ENCODE results near the gene SAV1. TPM values are rescaled to one million over a fixed set of nuclear protein-coding genes. Genes with fewer than 3 reads are reported as not detected.

SAV1 gene
- total and polyA plus RNA-seq, 10 of the 15 experiments (the other 5 are each of a cell fraction or from before 2014, with no cell fraction given) = 10.1 to 29.1 (median 20.4) TPM

GRCh38 chr14:50714450-50715073 lies 46.5 kb upstream of the SAV1 start:
- TF ChIP-seq CTCF (IDR thresholded peaks at IDR 0.05 in 2 of 3, conservative IDR thresholded peaks at IDR 0.05 in 1 of 3; ENCODE audit: control insufficient read depth in 2 of 3, extremely low read depth in 1 of 3, insufficient read depth in 1 of 3, low read depth in 3 of 3, low read length in 3 of 3) (peak; percentile 50 to 54 (median 52); a peak in 5 of 6 replicates), RFX5 (IDR thresholded peaks at IDR 0.05; ENCODE audit: low read depth, low read length) (no peak), RAD21 (IDR thresholded peaks at IDR 0.05; ENCODE audit: insufficient read depth, low read depth, low read length) (peak; percentile 64), USF1 (IDR thresholded peaks at IDR 0.05; ENCODE audit: borderline replicate concordance, extremely low read length, insufficient read depth, low read depth, low read length) (no peak), SMC3 (IDR thresholded peaks at IDR 0.05; ENCODE audit: borderline replicate concordance, low read length) (peak; percentile 66)
- CTCF ChIA-PET = interaction anchor here (0.6 to 2.6 kb wide), 53 partner anchors 9 to 317 kb away, joined by 3 to 57 read pairs (median 4); partner anchors contain the start of gene SAV1
- H3K9me3 ChIP-seq (replicated peaks; ENCODE audit: control insufficient read depth, insufficient read depth, low read length) = no peaks in the 10 kb centered on the region
- H4K20me1 ChIP-seq (ENCODE audit: control insufficient read depth, insufficient read depth) = no peaks in the 10 kb centered on the region
- no peak overlapping the region for H2AFZ ChIP-seq (ENCODE audit: control insufficient read depth, low read depth, low read length)
- intact Hi-C loops (cut with micrococcal nuclease; ENCODE audit: unreplicated experiment) (loop anchor here (1.0 to 5.0 kb wide), 4 partner anchors 47 to 172 kb away; partner anchors contain the start of gene SAV1), in situ Hi-C loops (cut with MboI) (no loop called here)
- no peaks in the 10 kb centered on the region for H3K27me3 ChIP-seq (replicated peaks in 1 of 2; ENCODE audit: control insufficient read depth in 2 of 2, insufficient read depth in 2 of 2, low read length in 1 of 2)
- POLR2A ChIA-PET = interaction anchor here (0.9 kb wide), 1 partner anchor 114 kb away, joined by 3 read pairs; no protein-coding TSS in a partner anchor
- no peaks in the 10 kb centered on the region for H3K79me2 ChIP-seq (ENCODE audit: control insufficient read depth, insufficient read depth, low read length)
- DNase-seq (ENCODE audit: low read depth, low spot score) = no peak
- H3K4me3 ChIP-seq = no peak overlapping the region
- H3K4me2 ChIP-seq (ENCODE audit: control insufficient read depth, insufficient read depth) = no peak overlapping the region
- SMC1A ChIA-PET (ENCODE audit: uncharacterized antibody, unreplicated experiment) = interaction anchor here (0.6 to 2.6 kb wide), 39 partner anchors 9 to 1113 kb away, joined by 3 to 34 read pairs (median 4); no protein-coding TSS in a partner anchor
- no peak overlapping the region for H3K9ac ChIP-seq (ENCODE audit: control insufficient read depth, insufficient read depth, low read length)
- 48% methylated on average over 2 of the region's 2 CpGs for WGBS (ENCODE audit: insufficient coverage, insufficient replicate concordance, low lambda C conversion rate, missing lambda C conversion rate)
- RAD21 ChIA-PET (ENCODE audit: unreplicated experiment) = interaction anchor here (0.6 to 2.8 kb wide), 26 partner anchors 11 to 146 kb away, joined by 3 to 36 read pairs (median 5); no protein-coding TSS in a partner anchor
- no peaks in the 10 kb centered on the region for H3K4me1 ChIP-seq (ENCODE audit: control insufficient read depth, insufficient read depth, low read length)
- H3K27ac ChIP-seq (ENCODE audit: control insufficient read depth, insufficient read depth) = no peak overlapping the region
- ATAC-seq = peak; percentile 85
- BruUV-seq (replicated peaks) = no TSS peak
- H3K36me3 ChIP-seq (ENCODE audit: control insufficient read depth in 2 of 2, insufficient read depth in 2 of 2, low read length in 1 of 2) = no peaks in the 10 kb centered on the region
- peak; percentile 77 for FAIRE-seq

Measured in GM12878 (cell line).